Activated T-cell treated with anti-CD3 and anti-CD28 coated beads for 24 hours (primary cell): ENCODE data around the gene MS4A1.
"Not testable (repeated sequence)": the region's sequence is repeated elsewhere in the genome, so short reads cannot be mapped to it uniquely, and the experiment has no call there.

Experiments
- DNase-seq: peaks from one replicate; pipeline ENCODE4 v3.0.0-alpha.2; 2020; ENCODE audit warnings: low read depth

MS4A1 gene

GRCh38 chr11:60502221-60502775 is 46.7 kb downstream of the MS4A1 start:
- no peak for DNase-seq

GRCh38 chr11:60504219-60504905 is 48.7 kb downstream of the MS4A1 start:
- DNase-seq: no peak

DNA sequence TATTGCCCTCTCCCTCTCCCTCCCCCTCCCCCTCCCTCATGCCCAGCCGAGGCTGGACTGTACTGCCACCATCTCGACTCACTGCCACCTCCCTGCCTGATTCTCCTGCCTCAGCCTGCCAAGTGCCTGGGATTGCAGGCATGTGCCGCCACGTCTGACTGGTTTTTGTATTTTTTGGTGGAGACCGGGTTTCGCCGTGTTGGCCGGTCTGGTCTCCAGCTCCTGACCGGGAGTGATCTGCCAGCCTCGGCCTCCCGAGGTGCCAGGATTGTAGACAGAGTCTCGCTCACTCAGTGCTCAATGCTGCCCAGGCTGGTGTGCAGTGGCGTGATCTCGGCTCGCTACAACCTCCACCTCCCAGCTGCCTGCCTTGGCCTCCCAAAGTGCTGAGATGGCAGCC is 54.0 kb downstream of the MS4A1 start:
- DNase-seq: not testable (repeated sequence)

DNA sequence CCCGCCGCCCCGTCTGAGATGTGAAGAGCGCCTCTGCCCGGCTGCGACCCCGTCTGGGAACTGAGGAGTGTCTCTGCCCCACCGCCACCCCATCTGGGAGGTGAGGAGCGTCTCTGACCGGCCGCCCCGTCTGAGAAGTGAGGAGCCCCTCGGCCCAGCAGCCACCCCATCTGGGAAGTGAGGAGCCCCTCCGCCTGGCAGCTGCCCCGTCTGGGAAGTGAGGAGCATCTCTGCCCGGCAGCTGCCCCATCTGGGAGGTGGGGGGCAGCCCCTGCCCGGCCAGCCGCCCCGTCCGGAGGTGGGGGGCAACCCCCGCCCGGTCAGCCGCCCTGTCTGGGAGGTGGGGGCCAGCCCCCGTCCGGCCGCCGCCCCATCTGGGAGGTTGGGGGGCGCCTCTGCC is 54.6 kb downstream of the MS4A1 start:
- not testable (repeated sequence) for DNase-seq

- no peak for DNase-seq
Measured at GRCh38 chr11:60511393-60511792, 55.7 kb downstream of the MS4A1 start.

GRCh38 chr11:60512651-60513225 is 57.1 kb downstream of the MS4A1 start:
- DNase-seq: no peak

DNA sequence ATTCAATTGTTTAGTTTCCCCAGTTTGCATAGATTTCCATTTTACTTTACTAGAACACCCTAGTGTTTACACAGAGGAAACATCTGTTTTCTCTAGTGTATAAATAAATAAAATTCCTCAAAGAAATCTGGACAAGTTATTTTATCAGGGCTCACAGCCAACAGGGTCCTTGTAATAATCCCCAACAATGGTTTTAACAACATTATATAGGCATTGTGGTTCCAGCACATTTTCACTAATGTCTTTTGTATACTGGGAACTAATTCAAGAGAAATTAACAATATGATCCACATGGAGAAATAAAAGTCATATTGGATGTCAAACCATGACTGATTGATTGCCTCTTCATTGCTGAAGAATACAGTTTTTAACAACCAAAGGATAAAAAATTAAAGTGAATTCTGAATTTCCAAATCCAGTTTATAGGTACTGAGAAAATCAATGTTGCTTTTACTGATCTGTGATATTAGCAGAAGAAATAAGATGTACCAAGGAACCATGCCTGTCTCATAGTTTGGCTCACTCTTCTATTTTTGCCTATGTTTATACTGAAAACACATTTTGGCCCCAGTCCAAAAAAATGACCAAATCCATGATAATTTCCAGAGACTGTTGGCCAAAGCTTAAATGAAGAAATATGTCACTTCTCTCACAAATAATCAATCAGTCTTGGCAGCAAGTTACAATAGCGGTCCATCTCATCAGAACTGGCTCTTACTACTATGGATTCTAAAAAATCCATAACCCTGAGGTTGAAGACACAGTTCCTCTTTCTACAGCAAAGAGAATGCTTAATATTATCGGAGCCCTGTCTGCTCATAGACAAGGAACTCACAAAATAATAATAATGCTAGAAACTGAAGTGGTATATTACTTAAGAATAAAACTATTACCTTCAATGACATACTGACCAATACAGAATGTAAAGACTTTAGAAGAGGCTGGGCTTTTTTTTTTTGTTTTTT is 58.1 kb downstream of the MS4A1 start:
- no peak for DNase-seq

GRCh38 chr11:60515144-60515855 is 59.7 kb downstream of the MS4A1 start, which contains the start of gene MS4A13:
Gene MS4A13 (plus strand): TSS chr11:60515392. CDS start chr11:60518084, 2,692 bp downstream.
- no peak for DNase-seq
